Thymus (tissue), 14 donors: ENCODE measurements around the gene ARHGAP25. TPM values are rescaled to one million over a fixed set of nuclear protein-coding genes. Genes with fewer than 3 reads are reported as not detected.

ENCODE experiments used
- DNase-seq, 9 donors: peaks; one replicate each; pipeline ENCODE4 v3.0.0-alpha.2; 2013; ENCODE audit warnings: low spot score in 9 of 9, low read depth in 6 of 9, missing footprints in 1 of 9
- H3K27ac ChIP-seq, 2 donors: one replicate each; pipeline ENCODE4 v1.5.1; 2013; ENCODE audit warnings: control low read depth in 1 of 2, low read depth in 1 of 2, low read length in 1 of 2, mild to moderate bottlenecking in 1 of 2, moderate library complexity in 1 of 2
- H3K27me3 ChIP-seq, 2 donors: one replicate each; pipeline ENCODE4 v1.5.1; 2013; ENCODE audit warnings: low read length in 1 of 2; ENCODE audit not compliant: control insufficient read depth in 2 of 2, insufficient read depth in 1 of 2
- H3K36me3 ChIP-seq, 2 donors: one replicate each; pipeline ENCODE4 v1.5.1; 2013; ENCODE audit warnings: low read length in 1 of 2, mild to moderate bottlenecking in 1 of 2, moderate library complexity in 1 of 2; ENCODE audit not compliant: control insufficient read depth in 2 of 2, insufficient read depth in 2 of 2
- H3K4me1 ChIP-seq, 2 donors: one replicate each; pipeline ENCODE4 v1.5.1; 2013; ENCODE audit warnings: low read length in 2 of 2; ENCODE audit not compliant: control insufficient read depth in 2 of 2, insufficient read depth in 2 of 2
- H3K4me3 ChIP-seq, 2 donors: one replicate each; pipeline ENCODE4 v1.5.1; 2013; ENCODE audit warnings: low read length in 2 of 2, control low read depth in 1 of 2, mild to moderate bottlenecking in 1 of 2
- H3K9me3 ChIP-seq, 2 donors: one replicate each; pipeline ENCODE4 v1.5.1; 2013; ENCODE audit warnings: low read length in 1 of 2, mild to moderate bottlenecking in 1 of 2; ENCODE audit not compliant: control insufficient read depth in 2 of 2, insufficient read depth in 1 of 2
- WGBS: extraction: QIAGEN DNeasy Blood & Tissue Kit; methylation state at CpG from one replicate; pipeline ENCODE4 v1.1.7; 2013; 5-methylcytosine and 5-hydroxymethylcytosine counted together
- long read RNA-seq, 10 donors: transcript quantifications; one replicate each; lab custom pipeline, GENCODE V29; 2026
- polyA plus RNA-seq: library from polyadenylated mRNA; stranded (reverse); fragments of 200-250 nt; gene quantifications from one replicate; pipeline ENCODE4 v1.2.3, GENCODE V29; 2013
- total RNA-seq: library from RNA; stranded (reverse); fragments of 120-200 nt; gene quantifications from one replicate; pipeline ENCODE4 v1.2.4, GENCODE V29; 2013
- donor health status: healthy.

ARHGAP25 gene, protein sequence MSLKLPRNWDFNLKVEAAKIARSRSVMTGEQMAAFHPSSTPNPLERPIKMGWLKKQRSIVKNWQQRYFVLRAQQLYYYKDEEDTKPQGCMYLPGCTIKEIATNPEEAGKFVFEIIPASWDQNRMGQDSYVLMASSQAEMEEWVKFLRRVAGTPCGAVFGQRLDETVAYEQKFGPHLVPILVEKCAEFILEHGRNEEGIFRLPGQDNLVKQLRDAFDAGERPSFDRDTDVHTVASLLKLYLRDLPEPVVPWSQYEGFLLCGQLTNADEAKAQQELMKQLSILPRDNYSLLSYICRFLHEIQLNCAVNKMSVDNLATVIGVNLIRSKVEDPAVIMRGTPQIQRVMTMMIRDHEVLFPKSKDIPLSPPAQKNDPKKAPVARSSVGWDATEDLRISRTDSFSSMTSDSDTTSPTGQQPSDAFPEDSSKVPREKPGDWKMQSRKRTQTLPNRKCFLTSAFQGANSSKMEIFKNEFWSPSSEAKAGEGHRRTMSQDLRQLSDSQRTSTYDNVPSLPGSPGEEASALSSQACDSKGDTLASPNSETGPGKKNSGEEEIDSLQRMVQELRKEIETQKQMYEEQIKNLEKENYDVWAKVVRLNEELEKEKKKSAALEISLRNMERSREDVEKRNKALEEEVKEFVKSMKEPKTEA
- total RNA-seq (32.2 TPM), polyA plus RNA-seq (31.7 TPM)
- long read RNA-seq, donor 1: 0 reads
- long read RNA-seq, donor 2, transcript ARHGAP25-217 (7 exons, 2,096 nt): major isoform, 7 of 20 reads
- long read RNA-seq, donor 2, transcript ARHGAP25-202 (11 exons, 2,945 nt): minor isoform, 5 of 20 reads
- long read RNA-seq, donor 2, partial matches to known transcripts: 6 of 20 reads
- long read RNA-seq, donor 2, other reads (novel, unspliced or antisense): 0 of 20 reads
- long read RNA-seq, donor 3, partial matches to known transcripts: 0 of 4 reads
- long read RNA-seq, donor 3, other reads (novel, unspliced or antisense): 0 of 4 reads
- long read RNA-seq, donor 4, partial matches to known transcripts: 0 of 2 reads
- long read RNA-seq, donor 4, other reads (novel, unspliced or antisense): 0 of 2 reads
- long read RNA-seq, donor 5, transcript ARHGAP25-202 (11 exons, 2,945 nt): major isoform, 5 of 8 reads
- long read RNA-seq, donor 5, partial matches to known transcripts: 0 of 8 reads
- long read RNA-seq, donor 5, other reads (novel, unspliced or antisense): 0 of 8 reads
- long read RNA-seq, donor 6, partial matches to known transcripts: 6 of 9 reads
- long read RNA-seq, donor 6, other reads (novel, unspliced or antisense): 0 of 9 reads
- long read RNA-seq, donor 7, transcript ARHGAP25-202 (11 exons, 2,945 nt): major isoform, 9 of 12 reads
- long read RNA-seq, donor 7, partial matches to known transcripts: 0 of 12 reads
- long read RNA-seq, donor 7, other reads (novel, unspliced or antisense): 0 of 12 reads
- long read RNA-seq, donor 8, partial matches to known transcripts: 0 of 6 reads
- long read RNA-seq, donor 8, other reads (novel, unspliced or antisense): 0 of 6 reads
- long read RNA-seq, donor 9, partial matches to known transcripts: 0 of 3 reads
- long read RNA-seq, donor 9, other reads (novel, unspliced or antisense): 0 of 3 reads
- long read RNA-seq, donor 10, partial matches to known transcripts: 0 of 1 reads
- long read RNA-seq, donor 10, other reads (novel, unspliced or antisense): 0 of 1 reads

DNA sequence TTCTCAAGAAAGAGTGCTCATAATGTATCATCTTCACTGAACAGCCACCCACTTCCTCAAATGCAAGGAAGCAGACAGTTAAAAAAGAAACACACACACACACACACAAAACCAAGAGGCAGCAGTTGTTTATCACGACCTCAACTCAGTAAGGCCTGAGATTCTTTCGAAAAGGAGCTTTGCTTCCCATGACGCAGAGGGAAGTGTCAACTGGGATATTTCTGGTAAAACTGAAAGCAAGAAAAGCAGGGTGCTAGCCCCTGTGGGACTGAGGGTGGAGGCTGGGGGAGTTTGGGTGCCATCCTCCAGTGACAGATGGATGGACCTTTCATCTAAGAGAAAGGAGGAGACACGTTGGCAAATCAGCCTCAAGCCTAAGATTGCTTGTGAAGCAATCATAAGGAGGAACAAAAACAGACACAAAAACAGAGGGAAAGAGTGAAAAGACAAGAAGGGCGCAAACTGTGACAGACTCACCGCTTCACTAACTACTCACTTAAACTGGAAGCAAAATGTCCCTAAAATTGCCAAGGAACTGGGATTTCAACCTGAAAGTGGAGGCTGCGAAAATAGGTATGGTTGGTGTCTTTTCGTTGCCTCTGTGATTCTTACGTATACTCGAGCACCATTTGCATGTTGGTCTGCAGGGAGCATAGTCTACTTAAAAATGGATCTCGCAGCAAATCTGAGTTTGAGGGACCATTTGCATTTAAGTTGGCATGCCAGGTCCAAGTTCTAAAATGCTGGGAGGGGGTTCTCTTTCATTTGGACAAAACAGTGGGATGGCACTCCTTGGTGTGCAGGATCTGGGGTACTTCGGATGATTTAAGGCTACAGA lies at the start of gene ARHGAP25:
ARHGAP25 (plus strand) TSS at position 124 of the 838 bp plus-strand sequence; CDS start at position 513, 389 bp downstream.
- Histone ChIP-seq H3K9me3 (no peaks in the 10 kb centered on the region), H3K36me3 (peaks cover 0 to 6% of the 10 kb centered on the region in 2 donors), H3K27me3 (no peaks in the 10 kb centered on the region), H3K4me3 (peak within 1 kb of the TSS; percentile 53 to 66), H3K27ac (peak within 1 kb of the TSS; percentile 95 to 99), H3K4me1 (peaks cover 41 to 52% of the 10 kb centered on the region in 2 donors)
- WGBS: 5% methylated on average over 12 of the region's 12 CpGs
- peak in 6 of 9 donors; percentile 62 to 89 (median 74) for DNase-seq

- H3K9me3 ChIP-seq: no peaks in the 10 kb centered on the region
- WGBS: 95% methylated on average over 5 of the region's 5 CpGs
- no peak for DNase-seq
- H3K36me3 ChIP-seq: no peaks in the 10 kb centered on the region
- H3K27ac ChIP-seq: no peak overlapping the region
- no peaks in the 10 kb centered on the region for H3K27me3 ChIP-seq
- H3K4me1 ChIP-seq: peaks cover 0 to 4% of the 10 kb centered on the region in 2 donors
- H3K4me3 ChIP-seq: no peak overlapping the region
Measured at GRCh38 chr2:68686178-68686577, 48.4 kb upstream of the ARHGAP25 start.

DNA sequence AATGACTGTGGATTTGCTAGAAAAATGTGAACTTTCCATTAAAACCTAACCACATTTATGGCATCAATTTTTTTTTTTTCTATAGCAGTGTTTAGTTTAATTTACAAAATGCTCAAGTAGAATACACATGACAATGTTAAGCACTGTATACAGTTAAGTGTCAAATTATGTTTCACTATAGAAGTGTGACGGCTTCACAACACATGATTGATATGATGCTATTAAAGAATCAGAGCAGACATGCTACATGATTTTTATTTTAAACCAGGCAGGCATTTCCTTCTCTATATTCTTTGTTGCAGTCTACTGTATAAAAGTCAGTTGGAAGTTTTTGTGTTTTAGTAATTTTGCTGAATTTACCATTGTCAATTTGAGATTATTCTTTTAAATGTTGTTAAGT lies 47.6 kb upstream of the ARHGAP25 start:
- no peak for DNase-seq
- 96% methylated on average over 1 of the region's 1 CpG for WGBS

DNA sequence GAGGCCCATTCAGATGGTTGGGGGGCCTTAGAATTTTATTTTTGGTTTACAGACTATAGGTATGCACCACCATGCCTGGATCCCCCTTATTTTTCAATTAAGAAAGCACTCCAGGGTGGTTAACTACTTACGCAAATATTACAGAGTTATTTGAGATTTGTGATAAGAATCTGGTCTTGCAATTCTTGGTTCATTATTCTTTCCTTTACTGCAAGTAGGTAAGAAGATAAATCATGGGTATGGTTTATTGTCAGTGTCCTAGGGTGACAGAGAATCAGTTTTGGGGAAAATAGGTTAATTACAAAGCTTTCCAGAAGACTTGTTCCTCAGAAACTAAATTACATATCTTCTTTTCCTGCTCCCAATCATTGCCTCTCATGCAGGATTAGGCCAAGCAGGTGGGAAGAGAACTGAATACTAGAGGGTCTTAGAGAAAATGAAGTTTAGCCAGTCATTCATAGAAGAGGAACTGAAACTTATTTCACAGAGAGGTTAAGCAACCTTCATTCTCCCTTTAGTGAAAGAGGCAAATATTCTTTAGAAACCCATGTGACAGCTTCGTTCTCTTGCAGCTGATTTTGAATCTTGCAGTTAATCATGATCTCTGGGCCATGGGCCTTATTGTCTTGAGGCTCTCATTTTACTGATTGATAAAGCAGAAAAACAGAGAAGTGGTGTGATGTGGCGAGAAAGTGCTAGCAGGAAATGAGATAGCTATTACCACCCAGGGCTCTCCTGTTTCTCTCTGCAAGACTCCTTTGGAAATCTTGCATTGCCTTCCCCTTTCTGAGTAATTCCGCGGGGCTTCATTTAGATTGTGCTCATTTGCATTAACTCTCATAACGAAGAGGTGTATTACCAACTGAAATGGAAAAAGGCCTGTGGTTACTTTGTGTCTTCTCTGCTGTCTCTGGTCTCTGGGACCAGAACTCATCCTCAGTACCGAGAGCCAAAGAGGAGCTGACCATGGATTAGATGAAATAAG lies 44.8 kb upstream of the ARHGAP25 start:
- 35% methylated on average over 7 of the region's 7 CpGs for WGBS
- H3K36me3 ChIP-seq: no peaks in the 10 kb centered on the region
- H3K27me3 ChIP-seq: no peaks in the 10 kb centered on the region
- H3K27ac ChIP-seq: no peak overlapping the region
- H3K4me1 ChIP-seq: peaks cover 0 to 4% of the 10 kb centered on the region in 2 donors
- H3K4me3 ChIP-seq: no peak overlapping the region
- peak in 1 of 9 donors; percentile 20 for DNase-seq
- H3K9me3 ChIP-seq: no peaks in the 10 kb centered on the region

More for the DNA sequence above, 47.6 kb upstream of the ARHGAP25 start:
- no peaks in the 10 kb centered on the region for H3K36me3 ChIP-seq
- no peak overlapping the region for H3K4me3 ChIP-seq
- H3K4me1 ChIP-seq: peaks cover 0 to 4% of the 10 kb centered on the region in 2 donors
- H3K27me3 ChIP-seq: no peaks in the 10 kb centered on the region
- H3K9me3 ChIP-seq: no peaks in the 10 kb centered on the region
- no peak overlapping the region for H3K27ac ChIP-seq

GRCh38 chr2:68690851-68691250 lies 43.8 kb upstream of the ARHGAP25 start:
- no peak overlapping the region for H3K4me3 ChIP-seq
- H3K27ac ChIP-seq: no peak overlapping the region
- no peaks in the 10 kb centered on the region for H3K9me3 ChIP-seq
- 96% methylated on average over 3 of the region's 3 CpGs for WGBS
- no peak for DNase-seq
- no peaks in the 10 kb centered on the region for H3K27me3 ChIP-seq
- H3K4me1 ChIP-seq: peaks cover 0 to 4% of the 10 kb centered on the region in 2 donors
- no peaks in the 10 kb centered on the region for H3K36me3 ChIP-seq

DNA sequence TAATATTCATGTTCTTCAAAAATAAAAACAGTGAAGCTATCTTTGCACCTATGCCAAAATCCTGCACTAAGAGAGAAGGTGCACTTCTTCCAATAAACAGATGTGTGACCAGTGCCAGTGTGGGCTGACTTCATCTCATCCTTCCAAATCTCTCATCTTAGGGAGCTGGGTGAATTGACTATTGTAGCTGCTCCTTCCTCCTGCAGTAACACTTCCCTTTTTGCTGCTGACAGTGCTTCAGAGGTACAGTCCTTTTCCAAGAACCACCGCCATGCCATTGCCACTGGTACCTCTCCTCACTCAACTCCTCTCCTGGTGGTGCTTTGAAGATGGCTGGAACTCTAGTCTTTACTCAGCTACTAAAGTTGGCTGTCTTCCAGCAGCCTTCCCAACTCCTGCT lies 42.1 kb upstream of the ARHGAP25 start:
- H3K27ac ChIP-seq: no peak overlapping the region
- H3K4me3 ChIP-seq: no peak overlapping the region
- peaks cover 0 to 4% of the 10 kb centered on the region in 2 donors for H3K4me1 ChIP-seq
- H3K36me3 ChIP-seq: no peaks in the 10 kb centered on the region
- DNase-seq: no peak
- no peaks in the 10 kb centered on the region for H3K27me3 ChIP-seq
- H3K9me3 ChIP-seq: no peaks in the 10 kb centered on the region
- WGBS: 86% methylated on average over 1 of the region's 1 CpG

DNA sequence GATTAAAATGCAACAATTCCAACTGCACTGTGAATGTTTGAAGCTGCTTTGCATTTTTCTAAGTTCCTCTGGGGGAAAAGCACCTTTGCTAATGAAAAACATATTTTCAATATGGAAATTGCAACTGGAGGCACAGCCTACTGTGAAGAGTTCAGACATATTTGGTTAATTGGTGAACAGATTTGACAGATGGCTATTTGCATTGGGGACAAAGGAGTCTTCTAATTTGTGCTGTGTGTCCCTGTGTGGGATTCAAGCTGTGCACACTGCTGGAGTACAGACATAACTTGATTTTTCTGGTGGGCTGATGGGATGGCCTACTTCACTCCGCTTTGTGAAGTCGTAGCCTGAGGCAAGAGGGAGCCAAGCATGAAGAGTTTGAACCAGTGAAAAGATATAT lies 40.7 kb upstream of the ARHGAP25 start:
- H3K9me3 ChIP-seq: no peaks in the 10 kb centered on the region
- 78% methylated on average over 2 of the region's 2 CpGs for WGBS
- H3K27me3 ChIP-seq: no peaks in the 10 kb centered on the region
- no peaks in the 10 kb centered on the region for H3K36me3 ChIP-seq
- DNase-seq: no peak
- no peak overlapping the region for H3K27ac ChIP-seq
- H3K4me3 ChIP-seq: no peak overlapping the region
- H3K4me1 ChIP-seq: peaks cover 0 to 4% of the 10 kb centered on the region in 2 donors
